GM21825 (cell line): ENCODE measurements around the gene SAMD7.

Experiments used
- ATAC-seq: cut with Tn5 transposase; IDR thresholded peaks from one replicate; pipeline ENCODE4 v1.9.1; 2021; ENCODE audit warnings: mild to moderate bottlenecking, moderate library complexity; ENCODE audit not compliant: unreplicated experiment

Gene SAMD7

DNA sequence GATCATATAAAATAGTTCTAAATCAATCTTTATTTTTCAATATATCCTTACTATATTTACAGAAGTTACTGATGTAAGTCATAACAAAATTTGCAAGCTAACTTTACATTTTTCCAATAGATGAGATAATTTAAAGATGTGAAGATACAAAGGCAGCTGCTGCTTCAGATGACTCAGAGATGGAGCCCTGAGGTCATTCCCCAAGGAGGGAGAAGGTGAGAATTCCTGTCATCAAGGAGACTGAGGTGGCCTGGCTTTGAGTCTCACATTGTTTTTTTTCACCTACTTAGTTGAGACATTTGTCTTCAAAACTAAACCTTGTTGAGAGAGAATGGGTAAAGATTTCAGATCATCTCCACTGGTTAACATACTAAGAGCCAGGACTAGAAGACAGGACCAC, 3.9 kb upstream of the SAMD7 start:
- no peak for ATAC-seq

DNA sequence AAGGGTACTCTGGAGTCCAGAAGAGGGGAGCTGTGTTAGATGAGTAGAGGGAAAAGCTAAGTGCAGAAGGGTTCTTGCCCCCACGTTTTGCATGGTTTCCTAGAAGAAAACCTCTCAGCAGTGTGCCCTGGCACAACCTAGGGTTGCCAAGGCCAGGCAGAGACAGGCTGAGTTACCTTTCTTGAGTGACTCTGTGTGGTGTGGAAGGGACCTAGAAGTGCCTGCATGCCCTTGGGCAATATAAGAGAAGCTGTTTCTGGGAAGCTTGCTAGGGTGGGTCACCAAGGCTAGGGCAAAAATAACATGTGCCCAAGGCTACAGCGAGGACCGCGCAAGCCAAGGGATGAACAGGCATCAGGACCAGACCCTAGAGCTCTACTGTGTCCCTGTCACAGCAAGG, 3.4 kb upstream of the SAMD7 start:
- ATAC-seq: no peak

DNA sequence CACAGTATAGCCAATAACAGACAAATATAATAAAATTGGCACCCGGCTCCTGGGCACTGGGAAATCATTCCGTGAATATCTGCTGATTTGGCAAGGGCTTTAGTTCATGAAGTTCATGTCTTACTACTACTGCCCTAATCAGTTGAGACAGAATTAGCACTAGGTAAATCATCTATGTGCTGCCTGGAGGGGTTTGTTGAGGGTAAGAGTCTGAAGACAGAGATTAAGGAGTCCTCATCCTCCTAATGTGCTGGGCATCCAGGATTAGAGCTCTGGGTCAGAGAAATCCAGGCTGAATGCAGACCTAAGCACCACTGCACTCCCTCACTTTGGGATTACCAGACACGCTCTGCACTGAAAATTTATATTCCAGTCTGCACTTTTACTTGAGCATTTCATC, 2.0 kb downstream of the SAMD7 start:
- no peak for ATAC-seq

DNA sequence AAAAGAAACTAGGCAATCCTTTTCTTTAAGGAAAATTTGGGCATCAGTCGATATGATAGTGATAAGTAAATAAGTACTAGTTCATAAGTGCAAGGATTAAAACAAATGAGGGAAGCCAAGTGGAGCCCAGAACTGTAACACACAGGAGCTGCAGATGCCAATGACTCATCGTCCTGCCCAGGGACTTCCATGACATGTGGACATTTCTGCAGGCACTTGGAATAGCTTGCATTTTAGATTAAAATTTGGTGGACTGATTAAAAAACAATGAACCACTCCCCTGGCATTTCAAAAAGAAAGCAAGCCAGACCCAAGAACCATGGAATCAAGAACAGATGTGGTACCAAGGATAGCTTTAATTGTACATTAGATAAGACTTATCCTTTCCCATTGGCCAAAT, 2.9 kb downstream of the SAMD7 start:
- ATAC-seq: no peak

DNA sequence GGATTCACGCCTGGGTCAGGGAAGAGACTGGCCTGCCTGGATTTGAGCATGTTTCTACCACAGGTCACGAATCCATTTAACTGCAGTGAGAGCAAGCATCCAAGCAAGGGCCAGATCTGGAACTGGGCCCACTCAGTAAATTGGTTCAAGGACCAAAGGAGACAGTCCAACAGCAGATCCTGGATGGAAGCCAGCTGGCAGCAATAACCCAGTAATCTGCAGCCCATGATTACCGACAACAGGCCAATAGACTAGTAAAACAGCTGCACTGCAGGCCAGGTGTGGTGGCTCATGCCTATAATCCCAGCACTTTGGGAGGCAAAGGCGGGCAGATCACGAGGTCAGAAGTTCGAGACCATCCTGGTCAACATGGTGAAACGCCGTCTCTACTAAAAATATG, 11.8 kb downstream of the SAMD7 start:
- ATAC-seq: no peak

DNA sequence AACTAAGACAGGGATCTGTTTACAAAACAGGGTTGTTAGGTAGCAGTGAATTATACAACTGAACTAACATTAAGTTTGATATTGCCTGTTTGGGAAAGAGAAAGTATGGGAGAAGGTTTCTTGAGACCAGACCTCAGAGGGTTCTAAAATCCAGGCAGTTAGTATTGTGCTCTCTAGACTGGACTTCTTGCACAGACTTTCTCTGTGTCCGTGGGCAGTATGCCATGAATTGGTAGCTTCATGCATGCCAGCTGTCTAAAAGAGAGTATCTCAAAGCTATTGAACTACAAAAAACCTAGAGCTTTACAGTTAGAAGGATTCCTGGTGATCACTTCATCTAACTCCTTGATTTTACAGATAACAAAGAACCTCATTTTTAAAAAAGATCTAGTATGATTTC, 12.5 kb downstream of the SAMD7 start:
- ATAC-seq: no peak

DNA sequence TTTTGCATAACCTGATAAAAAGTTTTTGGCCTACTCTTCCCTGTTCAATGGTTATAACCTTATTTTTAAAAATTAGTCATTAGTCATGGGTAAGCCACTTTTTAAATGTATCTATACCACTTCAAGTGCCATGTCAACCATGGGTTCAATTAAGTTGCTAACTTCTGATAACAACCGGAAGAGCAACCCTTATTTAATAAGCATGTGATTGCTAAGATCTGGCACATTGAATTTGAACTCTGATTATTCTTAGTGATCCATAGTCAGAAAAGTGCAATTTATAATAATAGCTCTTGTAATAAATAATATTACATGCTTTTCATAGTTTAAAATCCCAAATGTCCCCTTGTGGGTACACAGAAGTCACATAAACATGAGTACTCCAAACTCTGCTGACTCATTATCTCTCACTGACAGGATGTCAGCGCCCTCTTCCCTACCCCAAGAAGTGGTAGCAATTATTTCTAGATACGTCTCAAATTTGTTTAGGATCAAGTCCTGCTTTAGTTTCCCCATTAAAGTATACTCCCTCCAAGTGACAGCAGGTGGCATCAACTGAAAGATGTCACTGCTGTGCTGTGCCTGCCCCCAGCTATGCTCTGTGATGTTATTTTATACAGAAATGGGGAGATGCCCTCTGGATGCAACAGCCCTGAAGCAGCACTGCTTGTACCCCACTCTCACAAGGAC, 18.6 kb downstream of the SAMD7 start:
- ATAC-seq: peak; percentile 25

DNA sequence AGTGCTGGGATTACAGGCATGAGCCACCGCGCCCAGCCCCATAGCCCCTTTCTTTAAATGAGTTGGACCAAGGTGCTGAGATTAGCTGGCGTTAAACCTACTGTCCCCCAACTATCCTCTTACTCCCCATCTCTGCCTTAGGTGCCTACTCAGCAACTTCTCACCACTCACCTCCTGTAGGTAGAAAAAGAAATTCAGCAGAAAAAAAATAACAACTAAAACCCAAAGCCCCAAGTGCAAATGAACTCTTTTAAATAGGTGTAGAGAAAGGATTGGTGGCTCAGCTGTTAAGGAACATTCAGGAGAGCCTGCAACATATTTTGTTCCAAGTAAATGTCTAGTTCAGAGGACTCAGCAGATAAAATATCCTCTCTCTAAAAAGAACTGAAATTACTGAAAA, 19.5 kb downstream of the SAMD7 start:
- ATAC-seq: no peak

DNA sequence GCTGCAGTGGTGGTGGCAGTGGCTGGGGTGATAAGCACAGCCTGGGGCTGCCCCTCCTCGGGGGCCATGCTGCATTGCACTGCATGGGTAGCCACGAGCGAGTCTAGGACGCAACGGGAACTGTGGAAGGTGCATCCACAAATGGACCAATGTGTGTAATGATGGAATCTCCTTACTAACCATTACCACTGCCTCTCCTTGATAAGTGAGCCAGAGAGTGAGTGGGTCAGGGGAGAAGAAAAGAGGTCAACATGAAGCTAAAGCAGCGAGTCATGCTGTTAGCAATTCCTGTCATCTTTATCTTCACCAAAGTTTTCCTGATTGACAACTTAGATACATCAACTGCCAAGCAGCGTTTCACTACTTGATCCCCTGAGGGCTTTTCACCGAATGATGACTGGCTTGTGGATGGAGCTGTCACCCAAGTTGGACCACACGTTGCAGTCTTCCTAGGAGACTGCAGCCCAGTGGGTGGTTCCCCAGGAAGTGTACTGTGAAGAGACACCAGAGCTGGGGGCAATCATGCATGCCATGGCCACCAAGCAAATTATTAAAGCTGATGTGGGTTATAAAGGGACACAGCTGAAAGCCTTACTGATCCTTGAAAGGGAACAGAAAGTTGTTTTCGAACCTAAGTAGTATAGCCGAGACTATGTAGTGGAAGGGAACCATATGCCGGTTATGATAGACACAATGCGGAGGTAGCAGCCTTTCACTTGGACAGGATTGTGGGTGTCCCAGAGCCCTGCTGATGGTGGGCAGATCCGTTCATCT, 20.6 kb downstream of the SAMD7 start:
- peak; percentile 95 for ATAC-seq

DNA sequence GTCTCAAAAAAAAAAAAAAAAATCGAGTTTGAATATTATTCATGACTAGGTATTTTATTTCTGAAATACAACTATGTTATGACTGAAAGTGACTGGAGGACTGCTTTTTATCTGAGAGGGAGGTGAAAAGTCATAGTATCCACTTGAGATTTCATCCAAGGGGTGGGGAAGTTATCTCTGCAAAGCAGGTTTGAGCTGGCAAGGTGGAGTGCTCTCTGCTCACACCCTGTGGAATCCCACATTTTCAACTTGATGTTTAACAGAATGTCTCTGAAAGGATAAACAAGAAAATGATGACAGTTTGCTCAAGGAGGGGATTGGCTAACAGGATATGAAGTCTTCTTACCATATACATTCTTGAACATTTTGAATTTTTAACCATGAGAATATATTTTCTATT, 27.9 kb downstream of the SAMD7 start:
- no peak for ATAC-seq

DNA sequence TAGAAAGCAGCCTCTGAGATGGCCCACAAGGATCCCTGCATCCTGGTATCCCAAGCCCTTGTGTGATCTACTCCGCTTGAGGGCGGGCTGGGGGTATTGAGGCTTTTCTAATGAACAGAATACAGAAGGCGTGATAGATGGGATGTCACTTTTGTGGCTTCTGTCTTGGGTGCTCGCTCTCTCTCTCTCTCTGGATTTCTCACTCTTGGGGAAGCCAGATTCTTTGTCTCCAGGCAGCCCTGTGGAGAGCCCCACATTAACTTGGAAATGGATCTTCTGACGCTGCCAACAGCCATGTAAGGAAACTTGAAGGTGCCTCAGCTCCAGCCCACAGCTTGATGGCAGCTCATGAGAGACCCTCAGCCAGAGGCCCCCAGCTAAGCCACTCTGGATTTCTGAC, 28.4 kb downstream of the SAMD7 start:
- ATAC-seq: no peak

DNA sequence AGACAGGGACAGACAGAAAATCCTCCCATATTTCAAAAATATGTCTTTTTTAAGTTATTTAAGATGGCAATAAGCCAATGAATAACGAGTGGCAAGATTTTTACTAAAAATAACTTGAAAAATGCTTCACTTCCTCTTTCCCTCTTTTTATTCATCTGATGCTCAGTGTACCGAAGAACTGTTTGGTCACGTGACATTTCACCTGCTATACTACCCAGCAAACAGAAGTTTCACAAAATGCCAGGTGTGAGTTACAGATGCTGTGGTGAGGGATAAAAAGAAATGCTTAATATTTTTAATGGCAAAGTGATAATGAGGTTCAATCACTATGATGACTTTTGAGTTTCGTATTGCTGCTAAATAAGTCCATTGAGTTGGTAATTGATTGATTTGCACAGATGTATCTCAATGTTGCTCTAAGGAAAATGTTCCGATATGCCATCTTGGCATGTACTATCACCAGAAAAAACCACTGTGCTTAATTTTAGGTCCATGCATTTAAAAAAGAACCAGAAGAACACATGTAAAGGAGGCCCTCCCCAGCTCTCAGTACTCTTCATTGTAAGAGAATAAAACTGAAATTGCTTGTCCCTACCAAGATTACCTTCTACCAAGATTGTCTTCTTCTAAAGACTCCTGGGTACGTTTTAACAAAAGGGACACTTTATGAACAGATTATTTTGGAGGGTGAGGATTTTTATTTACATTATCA, 29.3 kb downstream of the SAMD7 start:
- ATAC-seq: peak; percentile 70

DNA sequence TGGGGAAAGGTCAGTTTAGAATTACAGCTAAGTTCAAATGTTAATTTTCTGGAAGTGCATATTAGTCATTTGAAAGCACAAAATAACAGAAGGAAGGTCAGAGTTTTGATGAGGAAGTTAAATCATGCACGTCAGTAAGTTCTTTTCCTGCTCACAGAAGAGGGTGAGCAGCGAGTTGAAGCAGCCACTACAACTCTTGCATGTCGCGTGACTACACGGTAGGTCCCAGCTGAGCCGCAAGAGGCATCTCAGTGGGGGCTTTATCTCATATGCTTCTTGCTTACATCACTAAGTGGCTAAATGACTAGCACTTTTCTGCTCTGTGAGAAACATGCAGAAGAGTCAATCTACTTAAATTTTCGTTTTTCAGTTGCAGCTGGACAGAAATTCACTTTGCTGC, 33.9 kb downstream of the SAMD7 start:
- peak; percentile 82 for ATAC-seq

DNA sequence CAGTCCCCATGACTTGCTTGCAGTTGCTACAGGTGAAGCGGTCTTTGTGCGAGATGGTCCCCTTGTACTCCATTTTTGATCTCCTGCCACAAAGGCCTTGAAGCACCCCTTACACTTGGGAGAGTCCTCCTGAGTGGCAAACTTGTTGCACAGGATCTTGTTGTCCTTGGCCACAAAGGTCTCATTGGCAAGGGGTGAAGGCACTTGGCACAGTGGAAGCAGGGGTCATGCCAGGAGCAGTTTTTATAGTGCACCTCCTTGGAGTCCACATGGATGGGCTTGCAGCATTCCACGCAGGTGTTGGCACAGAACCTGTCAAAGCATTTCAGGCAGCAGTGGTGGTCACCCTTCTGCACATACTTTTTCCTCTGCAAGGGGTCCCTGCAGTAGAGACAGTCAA, 35.0 kb downstream of the SAMD7 start:
- no peak for ATAC-seq

DNA sequence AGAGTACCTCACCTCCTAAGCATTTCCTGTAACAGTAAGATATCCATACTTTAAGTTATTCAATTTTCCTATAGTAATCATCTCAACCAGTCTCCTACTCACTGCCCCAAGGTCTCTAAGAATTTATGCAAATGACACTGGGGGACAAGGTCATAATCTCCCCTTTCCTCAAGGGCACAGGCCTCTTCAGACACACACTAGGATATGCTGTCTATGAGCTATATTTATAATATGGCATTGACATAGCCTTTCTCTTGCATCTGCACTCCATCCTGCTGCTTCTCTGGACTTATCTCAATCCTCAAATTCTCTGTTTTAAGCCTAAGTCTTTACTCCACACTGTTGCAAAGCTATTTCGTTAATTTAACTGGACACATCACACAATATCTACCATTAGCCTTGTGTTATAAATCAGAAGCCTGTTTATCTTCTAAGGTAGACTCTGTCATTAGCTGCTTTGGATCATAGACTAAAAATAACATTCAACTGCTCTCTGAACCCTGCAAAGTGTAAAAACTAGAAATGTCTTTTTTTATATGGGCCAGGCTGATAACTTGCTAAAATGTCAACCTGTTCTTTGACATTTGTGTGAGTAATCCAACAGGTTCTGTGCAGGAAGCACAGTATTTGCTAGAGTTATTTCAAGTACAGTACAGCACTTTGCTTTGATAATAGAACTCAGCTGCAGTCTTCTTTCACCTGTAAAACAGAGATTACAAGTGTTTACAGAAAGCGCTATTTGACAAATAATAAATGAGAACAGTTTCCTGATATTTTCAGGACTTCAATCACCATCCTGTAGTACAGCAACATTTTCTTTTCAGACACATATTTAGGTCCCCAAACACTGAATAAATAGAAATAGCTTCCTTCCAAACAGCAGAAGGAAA, 37.4 kb downstream of the SAMD7 start:
- ATAC-seq: no peak

DNA sequence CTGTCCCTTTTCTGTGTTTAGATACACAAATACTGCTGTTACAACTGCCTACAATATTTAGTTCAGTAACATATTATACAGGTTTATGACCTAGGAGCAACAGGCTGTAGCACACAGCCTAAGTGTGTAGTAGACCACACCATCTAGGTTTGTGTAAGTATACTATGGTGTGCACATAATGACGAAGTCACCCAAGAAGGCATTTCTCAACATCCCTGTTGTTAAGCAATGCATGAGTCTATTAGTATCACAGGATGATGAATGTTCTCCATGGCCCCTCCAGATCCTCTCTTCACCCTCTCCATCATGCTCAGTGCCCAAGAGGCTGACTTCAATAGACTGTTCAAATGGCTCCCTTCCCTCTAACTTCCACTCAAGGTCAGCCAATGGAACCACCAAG, 40.7 kb downstream of the SAMD7 start:
- ATAC-seq: no peak

DNA sequence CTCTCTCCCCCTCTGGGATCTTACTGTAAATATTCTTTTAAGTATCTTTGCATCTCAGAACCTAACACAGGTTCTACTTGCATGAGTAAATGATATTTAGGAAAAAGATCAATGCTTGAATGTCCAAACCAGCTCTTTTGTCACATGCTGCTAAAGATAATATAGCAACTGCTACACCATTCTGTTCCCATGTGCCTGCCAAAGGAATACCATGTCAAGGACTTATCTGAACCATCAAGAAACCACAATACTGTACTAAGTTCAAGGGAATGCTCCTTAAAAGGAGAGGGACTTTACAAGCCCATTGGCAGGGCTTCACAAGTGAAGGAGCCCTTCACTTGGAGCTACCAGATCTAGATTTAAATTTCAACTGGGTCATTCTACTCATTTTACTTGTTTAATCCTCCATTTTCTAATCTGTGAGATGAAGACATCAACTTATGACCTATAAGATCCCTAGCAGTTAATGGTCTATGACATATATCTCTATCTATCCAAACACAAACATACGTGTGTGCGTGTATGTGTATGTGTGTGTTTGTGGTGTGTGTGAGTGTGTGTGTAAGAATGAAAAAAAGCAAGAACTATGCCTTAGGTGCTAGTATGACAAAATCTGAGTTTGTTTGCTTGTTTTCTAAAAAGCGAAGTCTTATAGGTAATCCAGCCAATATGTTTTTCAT, 42.2 kb downstream of the SAMD7 start:
- no peak for ATAC-seq

DNA sequence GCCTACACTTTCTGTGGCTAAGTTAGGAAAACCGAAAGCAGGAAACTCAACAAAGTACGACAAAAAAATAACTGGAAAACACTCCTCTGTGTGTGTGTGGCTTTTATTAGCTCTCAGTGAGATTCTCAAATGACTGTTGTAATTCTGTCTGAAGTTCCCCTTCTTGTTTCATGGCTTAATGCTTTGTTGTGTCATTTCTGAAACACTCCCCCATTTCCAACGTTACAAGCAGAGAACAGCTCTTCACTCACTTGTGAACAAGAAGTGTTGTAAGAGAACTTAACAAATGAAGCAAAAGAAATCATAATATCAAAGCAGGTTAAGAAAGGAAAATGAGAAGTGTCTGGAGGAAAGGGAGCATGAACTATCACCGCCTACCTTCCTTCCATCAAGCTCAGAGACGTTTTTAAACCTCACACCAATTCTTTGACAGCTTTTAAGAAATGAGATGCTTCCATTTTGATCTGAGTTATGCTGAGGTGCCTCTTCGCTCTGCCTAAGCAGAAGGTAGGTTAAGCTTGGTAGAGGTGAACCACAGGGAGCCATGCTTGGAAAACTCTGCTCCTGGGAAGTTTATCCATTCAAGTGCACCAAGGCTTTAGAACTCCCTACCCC, 42.9 kb downstream of the SAMD7 start:
- peak; percentile 73 for ATAC-seq

DNA sequence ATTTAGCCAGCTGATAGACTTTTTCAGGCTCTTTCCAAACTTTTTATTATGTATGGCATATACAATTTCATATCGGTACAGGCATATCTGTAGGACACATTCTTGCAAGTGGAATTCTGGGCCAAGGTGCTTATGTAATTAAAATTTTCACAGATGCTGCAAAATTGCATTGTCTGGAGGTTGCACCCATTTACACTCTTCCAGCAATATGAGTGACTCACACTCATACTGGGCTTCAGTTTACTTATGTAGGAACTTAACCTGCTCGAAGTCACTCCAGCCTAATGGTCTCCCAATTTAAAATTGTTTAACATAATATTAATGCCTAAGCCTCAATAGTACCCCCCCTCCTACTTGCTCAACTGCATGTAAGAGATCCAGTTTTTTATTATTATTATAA, 44.0 kb downstream of the SAMD7 start:
- ATAC-seq: no peak

DNA sequence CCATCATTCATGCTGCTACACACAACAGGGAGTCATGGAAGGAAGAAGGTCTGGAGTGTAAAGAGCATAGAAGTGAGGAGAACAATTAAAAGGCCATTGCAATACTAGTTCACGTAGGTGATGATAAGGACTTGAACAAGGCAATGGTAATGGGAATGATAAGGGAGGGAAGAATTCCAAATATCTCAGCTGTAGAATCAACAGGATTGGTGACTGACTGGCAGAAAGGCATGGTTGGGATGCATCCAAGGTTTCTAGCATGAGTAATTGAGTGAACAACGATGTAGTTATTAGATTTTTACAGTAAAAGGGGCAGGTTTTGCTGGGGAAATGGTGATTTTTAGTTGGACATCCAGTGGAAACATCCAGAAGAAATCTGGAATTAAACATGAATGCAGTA, 52.8 kb downstream of the SAMD7 start:
- no peak for ATAC-seq
